ENCODE data around the gene GATA6. TPM values are rescaled to one million over a fixed set of nuclear protein-coding genes. Genes with fewer than 3 reads are reported as not detected.

The GATA6 gene
- total RNA-seq, 4 donors from 2014 or later: 2.0 to 5.7 (median 2.9) TPM

- no peak for TF ChIP-seq CTCF (IDR thresholded peaks at IDR 0.05; ENCODE audit: low read depth)
Observed at GRCh38 chr18:22223254-22223964, 54.0 kb downstream of the GATA6 start.

DNA sequence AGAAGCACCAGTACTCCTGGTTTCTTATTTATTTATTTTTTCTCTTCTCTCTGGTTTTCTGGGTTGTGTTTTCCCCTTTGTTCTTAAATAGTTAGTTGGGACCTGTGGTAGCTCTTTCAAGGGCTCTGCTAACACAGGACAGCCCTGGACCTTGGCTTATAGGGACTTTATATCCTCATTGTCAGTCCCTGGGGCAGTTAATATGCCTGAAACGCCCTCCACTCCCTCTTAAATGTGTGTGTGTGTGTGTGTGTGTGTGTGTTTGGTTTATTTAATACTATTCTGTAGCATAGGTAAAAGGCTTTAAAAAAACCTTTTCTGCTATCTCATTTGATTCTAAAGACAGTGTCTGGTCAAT, 54.6 kb downstream of the GATA6 start:
- no peak for TF ChIP-seq CTCF (IDR thresholded peaks at IDR 0.05; ENCODE audit: low read depth)

- no peak for TF ChIP-seq CTCF (IDR thresholded peaks at IDR 0.05; ENCODE audit: low read depth)
Observed at GRCh38 chr18:22224339-22224738, 55.0 kb downstream of the GATA6 start.

- TF ChIP-seq CTCF (IDR thresholded peaks at IDR 0.05; ENCODE audit: low read depth): no peak
Observed at GRCh38 chr18:22226801-22227200, 57.4 kb downstream of the GATA6 start.

GRCh38 chr18:22228976-22229375, 59.6 kb downstream of the GATA6 start:
- no peak for TF ChIP-seq CTCF (IDR thresholded peaks at IDR 0.05; ENCODE audit: low read depth)

DNA sequence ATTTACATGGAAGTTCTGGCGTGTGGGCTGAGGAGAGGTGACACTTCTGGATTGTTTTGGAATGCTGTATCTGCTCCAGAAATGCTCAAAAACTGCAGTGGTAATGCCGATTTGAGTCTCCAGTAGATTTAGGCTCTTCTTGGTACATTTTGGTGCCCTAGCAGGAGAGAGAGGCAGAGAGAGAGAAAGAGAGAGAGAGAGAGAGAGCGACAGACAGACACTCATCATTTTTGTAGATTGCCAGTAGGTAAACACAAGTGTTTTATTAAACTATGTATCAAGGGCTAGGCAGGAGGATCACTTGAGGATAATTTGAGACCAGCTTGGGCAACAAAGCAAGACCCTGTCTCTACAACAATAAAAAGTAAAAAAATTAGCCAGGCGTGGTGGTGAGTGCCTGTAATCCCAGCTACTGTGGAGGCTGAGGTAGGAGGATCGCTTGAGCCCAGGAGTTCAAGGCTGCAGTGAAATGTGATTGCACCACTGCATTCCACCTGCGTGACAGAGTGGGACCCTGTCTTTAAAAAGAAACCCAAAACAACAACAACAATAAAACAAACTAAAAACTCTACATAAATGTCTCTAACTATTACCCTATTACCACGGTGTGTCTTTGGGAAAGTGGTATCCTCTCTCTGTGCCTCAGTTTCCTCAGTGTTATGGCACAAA, 60.2 kb downstream of the GATA6 start:
- TF ChIP-seq CTCF (IDR thresholded peaks at IDR 0.05; ENCODE audit: low read depth): no peak

GRCh38 chr18:22230471-22230945, 61.1 kb downstream of the GATA6 start:
- no peak for TF ChIP-seq CTCF (IDR thresholded peaks at IDR 0.05; ENCODE audit: low read depth)
